HG03025 (cell line): ENCODE measurements around the gene XIRP1.
"Not testable (repeated sequence)": the region's sequence is repeated elsewhere in the genome, so short reads cannot be mapped to it uniquely, and the experiment has no call there.

ENCODE experiments used
- ATAC-seq: cut with Tn5 transposase; IDR thresholded peaks from one replicate; pipeline ENCODE4 v1.9.1; 2021; ENCODE audit warnings: mild to moderate bottlenecking, moderate library complexity; ENCODE audit not compliant: unreplicated experiment, low FRiP score

Gene XIRP1

GRCh38 chr3:39186692-39187151 is 5.7 kb downstream of the XIRP1 start:
- ATAC-seq: no peak

- no peak for ATAC-seq
Observed at GRCh38 chr3:39185959-39186691, 6.3 kb downstream of the XIRP1 start.

GRCh38 chr3:39185326-39185958 is 7.0 kb downstream of the XIRP1 start:
- ATAC-seq: no peak

- ATAC-seq: no peak
Observed at GRCh38 chr3:39184968-39185285, 7.5 kb downstream of the XIRP1 start.

- no peak for ATAC-seq
Observed at GRCh38 chr3:39184081-39184967, 8.1 kb downstream of the XIRP1 start.

GRCh38 chr3:39183211-39184080 is 8.9 kb downstream of the XIRP1 start:
- ATAC-seq: no peak

GRCh38 chr3:39181408-39182335 is 10.7 kb downstream of the XIRP1 start:
- no peak for ATAC-seq

GRCh38 chr3:39180546-39181346 is 11.6 kb downstream of the XIRP1 start:
- ATAC-seq: peak; percentile 83

GRCh38 chr3:39180183-39180545 is 12.2 kb downstream of the XIRP1 start:
- ATAC-seq: no peak

- no peak for ATAC-seq
Observed at GRCh38 chr3:39178553-39178952, 13.8 kb downstream of the XIRP1 start.

GRCh38 chr3:39177708-39178332 is 14.6 kb downstream of the XIRP1 start:
- ATAC-seq: no peak

GRCh38 chr3:39176025-39176714 is 16.2 kb downstream of the XIRP1 start:
- ATAC-seq: no peak

- no peak for ATAC-seq
Observed at GRCh38 chr3:39173318-39174125, 18.9 kb downstream of the XIRP1 start.

- no peak for ATAC-seq
Observed at GRCh38 chr3:39171860-39172259, 20.5 kb downstream of the XIRP1 start.

GRCh38 chr3:39170877-39171276 is 21.5 kb downstream of the XIRP1 start:
- ATAC-seq: not testable (repeated sequence)

GRCh38 chr3:39170461-39170860 is 21.9 kb downstream of the XIRP1 start:
- ATAC-seq: no peak

GRCh38 chr3:39169712-39170111 is 22.7 kb downstream of the XIRP1 start:
- no peak for ATAC-seq
